Neural progenitor cell (in vitro differentiated cells): ENCODE data around the gene PIGW. TPM values are rescaled to one million over a fixed set of nuclear protein-coding genes. Genes with fewer than 3 reads are reported as not detected.

Experiments
- DNase-seq: peaks from one replicate; pipeline ENCODE4 v3.0.0-alpha.2; 2016; ENCODE audit warnings: low spot score
- H2AFZ ChIP-seq: fragments of 200-600 bp; sonication (generic); replicated peaks from 2 replicates; pipeline ENCODE4 v1.6.1; 2016; ENCODE audit warnings: antibody characterized with exemption
- H3F3A ChIP-seq: fragments of 200-600 bp; sonication (generic); 2 replicates; pipeline ENCODE4 v1.6.1; 2016; ENCODE audit warnings: antibody characterized with exemption, low read depth
- H3K27ac ChIP-seq: fragments of 200-600 bp; sonication (generic); 2 replicates; pipeline ENCODE4 v1.5.1; 2016; ENCODE audit warnings: mild to moderate bottlenecking
- H3K27me3 ChIP-seq: fragments of 200-600 bp; sonication (generic); 2 replicates; pipeline ENCODE4 v1.6.1; 2016; ENCODE audit warnings: mild to moderate bottlenecking, moderate library complexity
- H3K36me3 ChIP-seq: fragments of 200-600 bp; sonication (generic); 2 replicates; pipeline ENCODE4 v1.5.1; 2016
- H3K4me1 ChIP-seq: fragments of 200-600 bp; sonication (generic); 2 replicates; pipeline ENCODE4 v1.6.1; 2016; ENCODE audit warnings: mixed run types
- H3K4me2 ChIP-seq: fragments of 200-600 bp; sonication (generic); 2 replicates; pipeline ENCODE4 v1.6.1; 2016
- H3K4me3 ChIP-seq: fragments of 200-600 bp; sonication (generic); 2 replicates; pipeline ENCODE4 v1.5.1; 2016
- H3K79me2 ChIP-seq: fragments of 200-600 bp; sonication (generic); 2 replicates; pipeline ENCODE4 v1.6.1; 2016; ENCODE audit warnings: low read depth
- H3K9ac ChIP-seq: fragments of 200-600 bp; sonication (generic); 2 replicates; pipeline ENCODE4 v1.6.1; 2016
- H3K9me3 ChIP-seq: fragments of 200-600 bp; sonication (generic); 2 replicates; pipeline ENCODE4 v1.5.1; 2016; ENCODE audit warnings: low read depth
- H4K20me1 ChIP-seq: fragments of 200-600 bp; sonication (generic); 2 replicates; pipeline ENCODE4 v1.6.1; 2016; ENCODE audit warnings: low read depth
- H3K27ac Mint-ChIP-seq: 3 replicates; pipeline ENCODE4 v1.8.0; 2021; ENCODE audit warnings: mixed read lengths
- H3K27me3 Mint-ChIP-seq: 2 replicates; pipeline ENCODE4 v1.8.0; 2022; ENCODE audit warnings: low read depth, mild to moderate bottlenecking, inconsistent platforms, moderate library complexity, mixed read lengths; ENCODE audit not compliant: insufficient read depth
- H3K36me3 Mint-ChIP-seq: 3 replicates; pipeline ENCODE4 v1.8.0; 2021; ENCODE audit warnings: mixed read lengths
- H3K4me1 Mint-ChIP-seq: 3 replicates; pipeline ENCODE4 v1.8.0; 2021; ENCODE audit warnings: mixed read lengths
- H3K4me3 Mint-ChIP-seq: 3 replicates; pipeline ENCODE4 v1.8.0; 2021; ENCODE audit warnings: mild to moderate bottlenecking, moderate library complexity, mixed read lengths
- H3K9me3 Mint-ChIP-seq: 3 replicates; pipeline ENCODE4 v1.8.0; 2020; ENCODE audit warnings: mixed read lengths
- CTCF ChIP-seq: fragments of 200-600 bp; sonication (generic); IDR thresholded peaks from 2 replicates; pipeline ENCODE4 v1.5.1; 2017; ENCODE audit warnings: antibody characterized with exemption, mild to moderate bottlenecking
- EZH2 ChIP-seq: fragments of 200-600 bp; sonication (generic); IDR thresholded peaks from 2 replicates; pipeline ENCODE4 v1.6.1; 2017; ENCODE audit warnings: antibody characterized with exemption, mild to moderate bottlenecking, moderate library complexity
- EZH2phosphoT487 ChIP-seq: fragments of 200-600 bp; sonication (generic); IDR thresholded peaks from 2 replicates; pipeline ENCODE4 v1.6.1; 2017; ENCODE audit warnings: antibody characterized with exemption
- total RNA-seq: library from RNA; depleted of rRNA; stranded (reverse); fragments of >200 nt; gene quantifications from 2 replicates; pipeline ENCODE4 v1.2.3, GENCODE V29; 2015; ENCODE audit warnings: low replicate concordance

The PIGW gene
- total RNA-seq, 1 donor from 2014 or later: 10.2 TPM

- Histone ChIP-seq H3K36me3 (peaks cover 7% of the 10 kb centered on the region), H3K27ac (no peak overlapping the region), H3F3A (no peaks in the 10 kb centered on the region), H3K9ac (no peak overlapping the region), H3K79me2 (no peaks in the 10 kb centered on the region), H2AFZ (no peak overlapping the region), H3K27me3 (no peaks in the 10 kb centered on the region), H3K4me2 (no peak overlapping the region), H3K4me1 (no peaks in the 10 kb centered on the region), H3K9me3 (no peaks in the 10 kb centered on the region), H4K20me1 (peaks cover 4% of the 10 kb centered on the region), H3K4me3 (no peak overlapping the region)
- Mint-ChIP-seq H3K27ac (no peak overlapping the region), H3K27me3 (no peaks in the 10 kb centered on the region), H3K36me3 (peaks cover 24% of the 10 kb centered on the region), H3K9me3 (no peaks in the 10 kb centered on the region), H3K4me3 (no peak overlapping the region), H3K4me1 (no peaks in the 10 kb centered on the region)
- TF ChIP-seq CTCF (no peak), EZH2 (no peak), EZH2phosphoT487 (no peak)
- DNase-seq: no peak
These were observed 8.9 kb upstream of the PIGW start for GRCh38 chr17:36525888-36526287.

- H3K4me2 ChIP-seq: no peak overlapping the region
- no peak overlapping the region for H3K4me3 ChIP-seq
- H2AFZ ChIP-seq: no peak overlapping the region
- H3K79me2 ChIP-seq: peaks cover 13% of the 10 kb centered on the region
- H3K4me3 Mint-ChIP-seq: no peak overlapping the region
- no peak overlapping the region for H3K27ac ChIP-seq
- no peaks in the 10 kb centered on the region for H3K4me1 ChIP-seq
- no peaks in the 10 kb centered on the region for H3K9me3 Mint-ChIP-seq
- H3F3A ChIP-seq: no peaks in the 10 kb centered on the region
- no peaks in the 10 kb centered on the region for H3K4me1 Mint-ChIP-seq
- H3K36me3 ChIP-seq: no peaks in the 10 kb centered on the region
- TF ChIP-seq EZH2phosphoT487 (no peak), CTCF (no peak), EZH2 (no peak)
- no peaks in the 10 kb centered on the region for H3K9me3 ChIP-seq
- no peak overlapping the region for H3K9ac ChIP-seq
- H3K27me3 Mint-ChIP-seq: no peaks in the 10 kb centered on the region
- peaks cover 31% of the 10 kb centered on the region for H3K36me3 Mint-ChIP-seq
- no peaks in the 10 kb centered on the region for H3K27me3 ChIP-seq
- H3K27ac Mint-ChIP-seq: no peak overlapping the region
- DNase-seq: no peak
- peaks cover 4% of the 10 kb centered on the region for H4K20me1 ChIP-seq
These were observed 7.1 kb upstream of the PIGW start for GRCh38 chr17:36527621-36528250.

GRCh38 chr17:36529121-36529520 is 5.7 kb upstream of the PIGW start:
- Histone ChIP-seq H3F3A (peaks cover 6% of the 10 kb centered on the region), H3K79me2 (peaks cover 26% of the 10 kb centered on the region), H3K36me3 (no peaks in the 10 kb centered on the region), H3K4me3 (no peak overlapping the region), H4K20me1 (peaks cover 4% of the 10 kb centered on the region), H3K9me3 (no peaks in the 10 kb centered on the region), H3K27ac (no peak overlapping the region), H3K9ac (no peak overlapping the region), H3K4me2 (no peak overlapping the region), H3K4me1 (peaks cover 6% of the 10 kb centered on the region), H2AFZ (no peak overlapping the region), H3K27me3 (no peaks in the 10 kb centered on the region)
- Mint-ChIP-seq H3K9me3 (no peaks in the 10 kb centered on the region), H3K4me3 (no peak overlapping the region), H3K4me1 (peaks cover 4% of the 10 kb centered on the region), H3K36me3 (peaks cover 36% of the 10 kb centered on the region), H3K27me3 (no peaks in the 10 kb centered on the region), H3K27ac (no peak overlapping the region)
- TF ChIP-seq EZH2phosphoT487 (no peak), CTCF (no peak), EZH2 (no peak)
- no peak for DNase-seq
